ENCODE data around the gene CA11. TPM values are rescaled to one million over a fixed set of nuclear protein-coding genes. Genes with fewer than 3 reads are reported as not detected.

The CA11 gene
- total RNA-seq, 2 donors from 2014 or later = 3.0 to 4.6 TPM

GRCh38 chr19:48645620-48646000, 377 bp downstream of the CA11 start:
- DNase-seq (ENCODE audit: low spot score) = no peak
- H3K4me1 ChIP-seq (ENCODE audit: control insufficient read depth in 1 of 2, low read depth in 2 of 2) = peaks cover 6 to 17% of the 10 kb centered on the region in 2 donors
- no peaks in the 10 kb centered on the region for H3K27me3 ChIP-seq (replicated peaks; ENCODE audit: insufficient read depth)
- peak overlapping the region; percentile 85 to 88 for H3K27ac ChIP-seq
- TF ChIP-seq CTCF (IDR thresholded peaks at IDR 0.05) = no peak
- H3K36me3 ChIP-seq = no peaks in the 10 kb centered on the region
- H3K9me3 ChIP-seq = no peaks in the 10 kb centered on the region
- H3K4me3 ChIP-seq = peak overlapping the region; percentile 84
- ATAC-seq (ENCODE audit: insufficient number of reproducible peaks, low FRiP score, low read depth) = no peak

DNA sequence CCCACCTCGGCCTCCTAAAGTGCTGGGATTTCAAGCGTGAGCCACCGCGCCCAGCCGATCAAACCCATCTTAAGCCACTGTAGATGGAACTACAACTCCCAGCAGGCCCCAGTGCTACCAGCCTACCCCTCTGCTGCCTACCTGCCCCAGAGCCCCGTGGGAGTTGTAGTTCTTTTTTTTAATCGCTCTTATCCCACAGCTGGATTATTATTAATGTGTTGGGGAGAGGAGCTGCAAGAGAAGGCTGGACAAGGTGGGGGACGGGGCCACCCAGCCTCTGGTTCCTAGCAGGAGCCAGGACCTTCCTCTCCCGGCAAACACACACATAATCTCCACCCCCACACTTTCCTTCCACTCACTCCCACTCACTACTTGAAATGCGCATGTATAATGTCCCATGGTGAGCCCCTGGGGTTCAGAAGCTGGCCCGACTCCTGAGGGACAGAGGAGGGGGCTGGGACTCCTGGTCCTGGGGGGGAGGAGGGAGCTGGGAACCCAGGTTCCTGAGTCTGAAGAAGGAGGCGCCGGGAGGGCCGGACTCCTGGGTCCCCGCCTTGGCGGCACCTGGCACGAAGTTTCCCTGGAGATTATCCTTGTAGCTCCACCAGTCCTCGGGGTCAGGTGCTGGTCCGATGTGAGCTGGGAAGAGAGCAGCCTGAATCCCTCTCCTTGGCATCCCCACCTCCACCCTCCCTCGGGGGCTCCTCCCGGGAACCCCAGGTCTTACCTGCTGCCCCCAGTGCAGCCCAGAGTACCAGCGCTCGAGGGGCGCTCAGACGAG, 958 bp downstream of the CA11 start:
- H3K4me1 ChIP-seq (ENCODE audit: control insufficient read depth in 1 of 2, low read depth in 2 of 2) = peaks cover 6 to 17% of the 10 kb centered on the region in 2 donors
- ATAC-seq (ENCODE audit: insufficient number of reproducible peaks, low FRiP score, low read depth) = peak; percentile 5
- peak overlapping the region; percentile 85 to 88 for H3K27ac ChIP-seq
- H3K9me3 ChIP-seq = no peaks in the 10 kb centered on the region
- no peak for DNase-seq (ENCODE audit: low spot score)
- no peaks in the 10 kb centered on the region for H3K27me3 ChIP-seq (replicated peaks; ENCODE audit: insufficient read depth)
- peak overlapping the region; percentile 84 for H3K4me3 ChIP-seq
- H3K36me3 ChIP-seq = no peaks in the 10 kb centered on the region
- TF ChIP-seq CTCF (IDR thresholded peaks at IDR 0.05) = no peak

- TF ChIP-seq CTCF (IDR thresholded peaks at IDR 0.05) = no peak
- Histone ChIP-seq H3K9me3 (no peaks in the 10 kb centered on the region), H3K4me1 (ENCODE audit: control insufficient read depth in 1 of 2, low read depth in 2 of 2) (peaks cover 6 to 17% of the 10 kb centered on the region in 2 donors), H3K27me3 (replicated peaks; ENCODE audit: insufficient read depth) (no peaks in the 10 kb centered on the region), H3K4me3 (peak overlapping the region; percentile 84), H3K36me3 (no peaks in the 10 kb centered on the region), H3K27ac (no peak overlapping the region)
- no peak for ATAC-seq (ENCODE audit: insufficient number of reproducible peaks, low FRiP score, low read depth)
- no peak for DNase-seq (ENCODE audit: low spot score)
Measured at GRCh38 chr19:48644355-48644754, 1.6 kb downstream of the CA11 start.

DNA sequence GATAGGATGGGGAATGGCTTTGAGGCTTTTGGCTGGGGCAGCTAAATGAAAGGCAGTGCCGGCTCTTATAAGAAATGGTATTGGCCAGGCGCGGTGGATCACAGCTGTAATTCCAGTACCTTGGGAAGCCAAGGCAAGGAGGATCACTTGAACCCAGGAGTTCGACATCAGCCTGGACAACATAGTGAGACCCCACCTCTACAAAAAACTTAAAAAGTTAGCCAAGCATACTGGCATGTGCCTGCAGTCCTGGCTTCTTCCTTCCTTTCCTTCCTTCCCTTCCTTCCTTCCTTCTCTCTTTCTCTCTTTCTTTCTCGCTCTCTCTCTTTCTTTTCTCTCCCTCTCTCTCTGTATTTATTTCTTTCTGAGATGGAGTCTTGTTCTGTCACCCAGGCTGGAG, 3.1 kb downstream of the CA11 start:
- H3K36me3 ChIP-seq = no peaks in the 10 kb centered on the region

GRCh38 chr19:48641850-48642249, 4.1 kb downstream of the CA11 start:
- H3K27me3 ChIP-seq (replicated peaks; ENCODE audit: insufficient read depth) = no peaks in the 10 kb centered on the region
- no peak for DNase-seq (ENCODE audit: low spot score)
- ATAC-seq (ENCODE audit: insufficient number of reproducible peaks, low FRiP score, low read depth) = no peak
- H3K36me3 ChIP-seq = no peaks in the 10 kb centered on the region
- H3K9me3 ChIP-seq = no peaks in the 10 kb centered on the region
- peaks cover 11 to 25% of the 10 kb centered on the region in 2 donors for H3K4me1 ChIP-seq (ENCODE audit: control insufficient read depth in 1 of 2, low read depth in 2 of 2)
- TF ChIP-seq CTCF (IDR thresholded peaks at IDR 0.05) = no peak
- H3K4me3 ChIP-seq = no peak overlapping the region
- H3K27ac ChIP-seq = no peak overlapping the region

More for the DNA sequence above, 3.1 kb downstream of the CA11 start:
- no peaks in the 10 kb centered on the region for H3K9me3 ChIP-seq
- DNase-seq (ENCODE audit: low spot score) (no peak), ATAC-seq (ENCODE audit: insufficient number of reproducible peaks, low FRiP score, low read depth) (no peak)
- H3K4me3 ChIP-seq = no peak overlapping the region
- no peaks in the 10 kb centered on the region for H3K27me3 ChIP-seq (replicated peaks; ENCODE audit: insufficient read depth)
- peaks cover 11 to 24% of the 10 kb centered on the region in 2 donors for H3K4me1 ChIP-seq (ENCODE audit: control insufficient read depth in 1 of 2, low read depth in 2 of 2)
- no peak overlapping the region for H3K27ac ChIP-seq
- no peak for TF ChIP-seq CTCF (IDR thresholded peaks at IDR 0.05)

Data from thoracic aorta (tissue), 2 donors.